Measurements from ENCODE around the gene RMP24.

- TF ChIP-seq EZH2 (optimal IDR thresholded peaks at IDR 0.05; ENCODE audit: low read depth, low read length): no peak
- no peak for TF ChIP-seq CTCF (IDR thresholded peaks at IDR 0.05; ENCODE audit: low read length)
- TF ChIP-seq EZH2phosphoT487 (IDR thresholded peaks at IDR 0.05; ENCODE audit: low read length): no peak
These were observed 30.3 kb upstream of the RMP24 start for GRCh38 chr18:35942133-35942532.
